Testis (tissue), 2 donors: ENCODE results near the gene EEA1.

Source experiments
- CTCF ChIP-seq, 3 experiments: fragments of 450-650 bp in 2 of 3; fragments of 200-600 bp in 1 of 3; sonication (generic) in 1 of 3; IDR thresholded peaks; one replicate each; pipeline ENCODE4 v1.5.1; 2016 to 2019; ENCODE audit warnings: antibody characterized with exemption in 3 of 3, mild to moderate bottlenecking in 2 of 3, moderate library complexity in 1 of 3
- POLR2A ChIP-seq: fragments of 450-650 bp; IDR thresholded peaks from one replicate; pipeline ENCODE4 v1.6.1; 2017; ENCODE audit warnings: antibody characterized with exemption, mild to moderate bottlenecking, moderate library complexity

GRCh38 chr12:92859650-92860386, 69.3 kb downstream of the EEA1 start:
- TF ChIP-seq CTCF (IDR thresholded peaks at IDR 0.05) (no peak), POLR2A (no peak)
